ENCODE results near the gene UBE3D. TPM values are rescaled to one million over a fixed set of nuclear protein-coding genes. Genes with fewer than 3 reads are reported as not detected.

The UBE3D gene
- total and polyA plus RNA-seq, 10 donors: 3.8 to 20.6 (median 8.1) TPM

GRCh38 chr6:82878812-82879211, 186.8 kb downstream of the UBE3D start:
- no peak for DNase-seq
- 77 to 89% (median 86%) methylated on average over 3 of the region's 3 CpGs for WGBS, 5 donors

GRCh38 chr6:82877213-82878195, 188.1 kb downstream of the UBE3D start:
- no peaks in the 10 kb centered on the region for H3K9me3 ChIP-seq
- TF ChIP-seq POLR2A (IDR thresholded peaks at IDR 0.05) (no peak), POLR2AphosphoS5 (IDR thresholded peaks at IDR 0.05) (no peak), CTCF (IDR thresholded peaks at IDR 0.05 in 8 of 11, conservative IDR thresholded peaks at IDR 0.05 in 3 of 11) (no peak)
- intact Hi-C loops (cut with DNase I; ENCODE audit: low total_unique reads): no loop called here
- H3K27ac ChIP-seq: no peak overlapping the region
- no peak overlapping the region for H3K4me3 ChIP-seq
- 52 to 78% (median 59%) methylated on average over 4 of the region's 4 CpGs for WGBS, 5 donors
- H3K27me3 ChIP-seq (replicated peaks in 1 of 7): no peaks in the 10 kb centered on the region
- DNase-seq: no peak
- no peaks in the 10 kb centered on the region for H3K4me1 ChIP-seq
- H3K36me3 ChIP-seq: no peaks in the 10 kb centered on the region

More at GRCh38 chr6:82878812-82879211, 186.8 kb downstream of the UBE3D start:
- no peaks in the 10 kb centered on the region for H3K9me3 ChIP-seq
- H3K4me3 ChIP-seq: no peak overlapping the region
- no peaks in the 10 kb centered on the region for H3K36me3 ChIP-seq
- no peaks in the 10 kb centered on the region for H3K4me1 ChIP-seq
- intact Hi-C loops (cut with DNase I; ENCODE audit: low total_unique reads): no loop called here
- no peaks in the 10 kb centered on the region for H3K27me3 ChIP-seq (replicated peaks in 1 of 7)
- no peak overlapping the region for H3K27ac ChIP-seq
- TF ChIP-seq CTCF (IDR thresholded peaks at IDR 0.05 in 8 of 11, conservative IDR thresholded peaks at IDR 0.05 in 3 of 11) (no peak), POLR2AphosphoS5 (IDR thresholded peaks at IDR 0.05) (no peak), POLR2A (IDR thresholded peaks at IDR 0.05) (no peak)

GRCh38 chr6:82875573-82876185, 190.0 kb downstream of the UBE3D start:
- H3K27me3 ChIP-seq (replicated peaks in 1 of 7): no peaks in the 10 kb centered on the region
- intact Hi-C loops (cut with DNase I; ENCODE audit: low total_unique reads): no loop called here
- no peaks in the 10 kb centered on the region for H3K4me1 ChIP-seq
- H3K27ac ChIP-seq: no peak overlapping the region
- H3K9me3 ChIP-seq: no peaks in the 10 kb centered on the region
- no peaks in the 10 kb centered on the region for H3K36me3 ChIP-seq
- TF ChIP-seq CTCF (IDR thresholded peaks at IDR 0.05 in 8 of 11, conservative IDR thresholded peaks at IDR 0.05 in 3 of 11): no peak
- TF ChIP-seq POLR2A (IDR thresholded peaks at IDR 0.05): no peak
- TF ChIP-seq POLR2AphosphoS5 (IDR thresholded peaks at IDR 0.05): no peak
- no peak overlapping the region for H3K4me3 ChIP-seq
- 83 to 93% (median 90%) methylated on average over 4 of the region's 4 CpGs for whole genome bisulfite sequencing, 5 donors
- no peak for DNase-seq

GRCh38 chr6:82874867-82875266, 190.8 kb downstream of the UBE3D start:
- no peaks in the 10 kb centered on the region for H3K27me3 ChIP-seq (replicated peaks in 1 of 7)
- intact Hi-C loops (cut with DNase I; ENCODE audit: low total_unique reads): no loop called here
- WGBS, 5 donors: 75 to 89% (median 81%) methylated on average over 3 of the region's 3 CpGs
- no peak for DNase-seq
- no peaks in the 10 kb centered on the region for H3K36me3 ChIP-seq
- H3K4me1 ChIP-seq: no peaks in the 10 kb centered on the region
- H3K27ac ChIP-seq: no peak overlapping the region
- TF ChIP-seq CTCF (IDR thresholded peaks at IDR 0.05 in 8 of 11, conservative IDR thresholded peaks at IDR 0.05 in 3 of 11) (no peak), POLR2AphosphoS5 (IDR thresholded peaks at IDR 0.05) (no peak), POLR2A (IDR thresholded peaks at IDR 0.05) (no peak)
- no peak overlapping the region for H3K4me3 ChIP-seq
- no peaks in the 10 kb centered on the region for H3K9me3 ChIP-seq
